Measurements from ENCODE around the gene PIK3R2. TPM values are rescaled to one million over a fixed set of nuclear protein-coding genes. Genes with fewer than 3 reads are reported as not detected.
A peak's percentile ranks its signal among the peaks of the same experiment; 100 is the strongest.

PIK3R2 gene
- total RNA-seq, 2 donors from 2014 or later: 13.6 to 18.3 TPM

GRCh38 chr19:18141031-18141430 lies 11.9 kb upstream of the PIK3R2 start:
- H3K9me3 Mint-ChIP-seq: peaks cover 0 to 4% of the 10 kb centered on the region in 2 donors
- H3K27ac Mint-ChIP-seq: no peak overlapping the region
- peaks cover 5 to 17% of the 10 kb centered on the region in 2 donors for H3K36me3 Mint-ChIP-seq
- no peak for DNase-seq (ENCODE audit: low spot score in 2 of 2)
- ATAC-seq: no peak

- Mint-ChIP-seq H3K9me3 (peaks cover 0 to 4% of the 10 kb centered on the region in 2 donors), H3K36me3 (peaks cover 5 to 24% of the 10 kb centered on the region in 2 donors), H3K27ac (peak overlapping the region; percentile 71 to 72)
- DNase-seq (ENCODE audit: low spot score in 2 of 2) (no peak), ATAC-seq (no peak)
Measured at GRCh38 chr19:18143902-18144301, 9.1 kb upstream of the PIK3R2 start.

- H3K27ac Mint-ChIP-seq: peak overlapping the region; percentile 71 to 72
- peaks cover 5 to 24% of the 10 kb centered on the region in 2 donors for H3K36me3 Mint-ChIP-seq
- DNase-seq (ENCODE audit: low spot score in 2 of 2) (no peak), ATAC-seq (no peak)
- peaks cover 0 to 4% of the 10 kb centered on the region in 2 donors for H3K9me3 Mint-ChIP-seq
Measured at GRCh38 chr19:18144361-18144760, 8.6 kb upstream of the PIK3R2 start.

GRCh38 chr19:18144906-18145305 lies 8.1 kb upstream of the PIK3R2 start:
- peaks cover 5 to 24% of the 10 kb centered on the region in 2 donors for H3K36me3 Mint-ChIP-seq
- peaks cover 0 to 4% of the 10 kb centered on the region in 2 donors for H3K9me3 Mint-ChIP-seq
- DNase-seq (ENCODE audit: low spot score in 2 of 2): no peak
- peak overlapping the region; percentile 18 to 75 for H3K27ac Mint-ChIP-seq
- ATAC-seq: no peak

- H3K9me3 Mint-ChIP-seq: peaks cover 0 to under 1% of the 10 kb centered on the region in 2 donors
- H3K36me3 Mint-ChIP-seq: peaks cover 1 to 19% of the 10 kb centered on the region in 2 donors
- ATAC-seq (no peak), DNase-seq (ENCODE audit: low spot score in 2 of 2) (no peak)
- peak overlapping the region in 1 of 2 donors; percentile 18 for H3K27ac Mint-ChIP-seq
Measured at GRCh38 chr19:18145391-18145999, 7.5 kb upstream of the PIK3R2 start.

GRCh38 chr19:18147396-18147795 lies 5.6 kb upstream of the PIK3R2 start:
- no peak for DNase-seq (ENCODE audit: low spot score in 2 of 2)
- peaks cover 0 to 13% of the 10 kb centered on the region in 2 donors for H3K36me3 Mint-ChIP-seq
- H3K9me3 Mint-ChIP-seq: no peaks in the 10 kb centered on the region

GRCh38 chr19:18149596-18149975 lies 3.4 kb upstream of the PIK3R2 start:
- ATAC-seq (no peak), DNase-seq (ENCODE audit: low spot score in 2 of 2) (no peak)
- no peak overlapping the region for H3K27ac Mint-ChIP-seq
- no peaks in the 10 kb centered on the region for H3K9me3 Mint-ChIP-seq
- peaks cover 0 to 13% of the 10 kb centered on the region in 2 donors for H3K36me3 Mint-ChIP-seq

More at GRCh38 chr19:18147396-18147795, 5.6 kb upstream of the PIK3R2 start:
- H3K27ac Mint-ChIP-seq: peak overlapping the region; percentile 73
- no peak for ATAC-seq

GRCh38 chr19:18150776-18151624 lies 2.0 kb upstream of the PIK3R2 start:
- DNase-seq (ENCODE audit: low spot score in 2 of 2): no peak
- H3K27ac Mint-ChIP-seq: peak overlapping the region; percentile 97 to 98
- peaks cover 0 to 7% of the 10 kb centered on the region in 2 donors for H3K36me3 Mint-ChIP-seq
- no peak for ATAC-seq
- no peaks in the 10 kb centered on the region for H3K9me3 Mint-ChIP-seq

- DNase-seq (ENCODE audit: low spot score in 2 of 2) (peak; percentile 94 to 99), ATAC-seq (peak; percentile 71 to 75)
- Mint-ChIP-seq H3K9me3 (no peaks in the 10 kb centered on the region), H3K36me3 (no peaks in the 10 kb centered on the region), H3K27ac (peak overlapping the region; percentile 97 to 98)
Measured at GRCh38 chr19:18152442-18152816, 534 bp upstream of the PIK3R2 start.

GRCh38 chr19:18153556-18154134 lies 682 bp downstream of the PIK3R2 start:
- DNase-seq (ENCODE audit: low spot score in 2 of 2): peak in 1 of 2 donors; percentile 54
- no peak for ATAC-seq
- peak overlapping the region; percentile 97 to 98 for H3K27ac Mint-ChIP-seq
- no peaks in the 10 kb centered on the region for H3K9me3 Mint-ChIP-seq
- H3K36me3 Mint-ChIP-seq: no peaks in the 10 kb centered on the region

- no peak for DNase-seq (ENCODE audit: low spot score in 2 of 2)
- Mint-ChIP-seq H3K27ac (no peak overlapping the region), H3K9me3 (no peaks in the 10 kb centered on the region), H3K36me3 (no peaks in the 10 kb centered on the region)
- no peak for ATAC-seq
Measured at GRCh38 chr19:18155095-18156087, 2.4 kb downstream of the PIK3R2 start.

- H3K27ac Mint-ChIP-seq: peak overlapping the region in 1 of 2 donors; percentile 31
- ATAC-seq (no peak), DNase-seq (ENCODE audit: low spot score in 2 of 2) (no peak)
- no peaks in the 10 kb centered on the region for H3K9me3 Mint-ChIP-seq
- H3K36me3 Mint-ChIP-seq: no peaks in the 10 kb centered on the region
Measured at GRCh38 chr19:18156268-18156667, 3.3 kb downstream of the PIK3R2 start.

GRCh38 chr19:18156841-18157464 lies 4.0 kb downstream of the PIK3R2 start:
- Mint-ChIP-seq H3K36me3 (no peaks in the 10 kb centered on the region), H3K9me3 (no peaks in the 10 kb centered on the region), H3K27ac (no peak overlapping the region)
- ATAC-seq (no peak), DNase-seq (ENCODE audit: low spot score in 2 of 2) (no peak)

- DNase-seq (ENCODE audit: low spot score in 2 of 2) (no peak), ATAC-seq (no peak)
- Mint-ChIP-seq H3K36me3 (no peaks in the 10 kb centered on the region), H3K9me3 (no peaks in the 10 kb centered on the region), H3K27ac (no peak overlapping the region)
Measured at GRCh38 chr19:18157465-18158063, 4.6 kb downstream of the PIK3R2 start.

GRCh38 chr19:18158467-18158866 lies 5.5 kb downstream of the PIK3R2 start:
- ATAC-seq (no peak), DNase-seq (ENCODE audit: low spot score in 2 of 2) (no peak)
- Mint-ChIP-seq H3K9me3 (no peaks in the 10 kb centered on the region), H3K27ac (no peak overlapping the region), H3K36me3 (peaks cover 5 to 7% of the 10 kb centered on the region in 2 donors)

Data from activated naive CD4-positive, alpha-beta T cell treated with anti-CD3 and anti-CD28 coated beads, Interleukin-2, amount 50 U/mL, for 72 hours (primary cell).